HepG2 (cell line): ENCODE results near the gene MAP3K14. TPM values are rescaled to one million over a fixed set of nuclear protein-coding genes. Genes with fewer than 3 reads are reported as not detected.
A peak's percentile ranks its signal among the peaks of the same experiment; 100 is the strongest.

Experiments used
- ATF3 ChIP-seq: sonication (generic); formaldehyde crosslinking; IDR thresholded peaks from 2 replicates; pipeline ENCODE4 v1.4.0; 2020; ENCODE audit warnings: missing genetic modification reagents
- CSRNP1 ChIP-seq: sonication (generic); formaldehyde crosslinking; IDR thresholded peaks from 2 replicates; pipeline ENCODE4 v1.8.1; 2023; ENCODE audit warnings: mild to moderate bottlenecking, missing genetic modification reagents
- DR1 ChIP-seq: sonication (generic); formaldehyde crosslinking; IDR thresholded peaks from 2 replicates; pipeline ENCODE4 v1.8.0; 2021; ENCODE audit warnings: mild to moderate bottlenecking, missing genetic modification reagents, inconsistent platforms
- HMG20A ChIP-seq: IDR thresholded peaks from 2 replicates; pipeline ENCODE4 v1.6.1; 2016; ENCODE audit warnings: borderline replicate concordance
- KDM3A ChIP-seq: IDR thresholded peaks from 2 replicates; pipeline ENCODE4 v1.6.1; 2018; ENCODE audit warnings: low read depth, missing compliant biosample characterization
- PRDM4 ChIP-seq: sonication (generic); formaldehyde crosslinking; IDR thresholded peaks from 2 replicates; pipeline ENCODE4 v1.9.0; 2021; ENCODE audit warnings: missing genetic modification reagents, borderline replicate concordance
- RERE ChIP-seq: IDR thresholded peaks from 2 replicates; pipeline ENCODE4 v1.6.1; 2016; ENCODE audit warnings: low read depth, missing genetic modification reagents, missing compliant biosample characterization
- THAP11 ChIP-seq: IDR thresholded peaks from 2 replicates; pipeline ENCODE4 v1.6.1; 2016; ENCODE audit warnings: missing biosample characterization, missing genetic modification reagents
- YEATS2 ChIP-seq: sonication (generic); formaldehyde crosslinking; IDR thresholded peaks from 2 replicates; pipeline ENCODE4 v1.4.0; 2020; ENCODE audit warnings: missing genetic modification reagents, borderline replicate concordance
- ZBTB7B ChIP-seq: sonication (generic); formaldehyde crosslinking; IDR thresholded peaks from 2 replicates; pipeline ENCODE4 v1.4.0; 2020; ENCODE audit warnings: missing genetic modification reagents
- ZFP36L1 ChIP-seq: sonication (generic); formaldehyde crosslinking; IDR thresholded peaks from 2 replicates; pipeline ENCODE4 v1.8.0; 2022; ENCODE audit warnings: mild to moderate bottlenecking, missing genetic modification reagents, moderate library complexity
- ZFP36L2 ChIP-seq: sonication (generic); formaldehyde crosslinking; IDR thresholded peaks from 2 replicates; pipeline ENCODE4 v1.4.0; 2020; ENCODE audit warnings: missing genetic modification reagents
- ZKSCAN8 ChIP-seq: IDR thresholded peaks from 2 replicates; pipeline ENCODE4 v1.6.1; 2016; ENCODE audit warnings: borderline replicate concordance, missing genetic modification reagents, missing compliant biosample characterization
- ZNF557 ChIP-seq: sonication (generic); formaldehyde crosslinking; IDR thresholded peaks from 2 replicates; pipeline ENCODE4 v1.4.0; 2020; ENCODE audit warnings: missing genetic modification reagents
- ZNF629 ChIP-seq: sonication (generic); formaldehyde crosslinking; conservative IDR thresholded peaks from 2 replicates; pipeline ENCODE4 v1.5.0; 2020; ENCODE audit warnings: missing genetic modification reagents
- ZNF788 ChIP-seq: sonication (generic); formaldehyde crosslinking; IDR thresholded peaks from 2 replicates; pipeline ENCODE4 v1.5.0; 2020; ENCODE audit warnings: mild to moderate bottlenecking, missing genetic modification reagents, borderline replicate concordance
- ZNF800 ChIP-seq: sonication (generic); formaldehyde crosslinking; IDR thresholded peaks from 2 replicates; pipeline ENCODE4 v1.4.0; 2020; ENCODE audit warnings: missing genetic modification reagents
- polyA plus RNA-seq, 8 experiments: library from polyadenylated mRNA; depleted of rRNA in 3 of 8; stranded (reverse) in 7 of 8; unstranded in 1 of 8; fragments of >200 nt; fragmentation: Illumina TruSeq in 4 of 8; extraction: Trizol in 4 of 8; gene quantifications; 2 replicates each; pipeline versions ENCODE4 v1.2.1 to v1.2.3, GENCODE V29; 2011 to 2016; ENCODE audit warnings: low read depth in 4 of 8, missing spikeins in 1 of 8, mixed read lengths in 1 of 8; ENCODE audit not compliant: insufficient read depth in 1 of 8
- total RNA-seq, 5 experiments: library from RNA; depleted of rRNA; stranded (reverse); fragments of >200 nt; fragmentation: Illumina TruSeq; extraction: Trizol; gene quantifications; 2 replicates each; pipeline ENCODE4 v1.2.3, GENCODE V29; 2016; ENCODE audit warnings: low read depth in 1 of 5

The MAP3K14 gene
- total and polyA plus RNA-seq, 2 of the 13 experiments (the other 11 are each of a cell fraction or from before 2014, with no cell fraction given), result 2.6 TPM

GRCh38 chr17:45311760-45312476 lies 4.9 kb downstream of the MAP3K14 start (continued):
- TF ChIP-seq CSRNP1 (CRISPR knock-in tag), result 0 out of 2 replicates have a peak, but pooled peaks have one; percentile 63
- TF ChIP-seq DR1 (CRISPR knock-in tag), result no peak
- peak; percentile 58; the same call in 1 of the 2 replicates for TF ChIP-seq YEATS2 (CRISPR knock-in tag)
- 0 out of 2 replicates have a peak, but pooled peaks have one; percentile 49 for TF ChIP-seq ZNF788 (CRISPR knock-in tag)
- TF ChIP-seq RERE (CRISPR knock-in tag), result peak; percentile 47; the same call in 1 of the 2 replicates
- TF ChIP-seq THAP11, result peak; percentile 66
- TF ChIP-seq ZBTB7B (CRISPR knock-in tag), result peak; percentile 71; the same call in 1 of the 2 replicates
- peak; percentile 39; the same call in 1 of the 2 replicates for TF ChIP-seq ZFP36L1 (CRISPR knock-in tag)
- TF ChIP-seq ZNF800, result peak; percentile 85; the same call in 1 of the 2 replicates
- TF ChIP-seq ATF3 (CRISPR knock-in tag), result peak; percentile 81
- TF ChIP-seq KDM3A, result peak; percentile 90; the same call in 1 of the 2 replicates
- peak; percentile 76; the same call in 1 of the 2 replicates for TF ChIP-seq ZNF557 (CRISPR knock-in tag)
- 0 out of 2 replicates have a peak, but pooled peaks have one; percentile 57 for TF ChIP-seq ZKSCAN8 (CRISPR knock-in tag)
- no peak for TF ChIP-seq PRDM4 (CRISPR knock-in tag)
- no peak for TF ChIP-seq ZFP36L2 (CRISPR knock-in tag)
- TF ChIP-seq ZNF629 (CRISPR knock-in tag), result peak; percentile 61; the same call in 1 of the 2 replicates
- TF ChIP-seq HMG20A (CRISPR knock-in tag), result peak; percentile 55; the same call in 1 of the 2 replicates
